ENCODE measurements around the gene SLC35G1.

SLC35G1 gene

GRCh38 chr10:93879273-93879672 lies 14.5 kb upstream of the SLC35G1 start:
- DNase-seq, result no peak

- DNase-seq, result no peak
These were observed 969 bp downstream of the SLC35G1 start for GRCh38 chr10:93894516-93895378.

- DNase-seq, result no peak
These were observed 3.4 kb downstream of the SLC35G1 start for GRCh38 chr10:93897070-93897780.

GRCh38 chr10:93899109-93899508 lies 5.3 kb downstream of the SLC35G1 start:
- no peak for DNase-seq

- no peak for DNase-seq
These were observed 9.3 kb downstream of the SLC35G1 start for GRCh38 chr10:93903051-93903450.

- no peak for DNase-seq
These were observed 11.1 kb downstream of the SLC35G1 start for GRCh38 chr10:93904901-93905300.

GRCh38 chr10:93907059-93907458 lies 13.3 kb downstream of the SLC35G1 start:
- no peak for DNase-seq

GRCh38 chr10:93911866-93912265 lies 18.1 kb downstream of the SLC35G1 start:
- no peak for DNase-seq

- DNase-seq, result no peak
These were observed 18.7 kb downstream of the SLC35G1 start for GRCh38 chr10:93912444-93912843.

- no peak for DNase-seq
These were observed 19.9 kb downstream of the SLC35G1 start for GRCh38 chr10:93913706-93914105.

GRCh38 chr10:93915598-93915997 lies 21.8 kb downstream of the SLC35G1 start:
- DNase-seq, result no peak

- DNase-seq, result no peak
These were observed 22.7 kb downstream of the SLC35G1 start for GRCh38 chr10:93916257-93917063.

GRCh38 chr10:93917064-93917391 lies 23.2 kb downstream of the SLC35G1 start:
- DNase-seq, result no peak

GRCh38 chr10:93917821-93918220 lies 24.0 kb downstream of the SLC35G1 start:
- peak; percentile 9 for DNase-seq

GRCh38 chr10:93921338-93921737 lies 27.6 kb downstream of the SLC35G1 start:
- no peak for DNase-seq

GRCh38 chr10:93926613-93927012 lies 32.8 kb downstream of the SLC35G1 start:
- no peak for DNase-seq

GRCh38 chr10:93938140-93938539 lies 44.4 kb downstream of the SLC35G1 start:
- no peak for DNase-seq

GRCh38 chr10:93940881-93941280 lies 47.1 kb downstream of the SLC35G1 start:
- no peak for DNase-seq

GRCh38 chr10:93941606-93942005 lies 47.8 kb downstream of the SLC35G1 start:
- no peak for DNase-seq

GRCh38 chr10:93945819-93946218 lies 52.0 kb downstream of the SLC35G1 start:
- no peak for DNase-seq

GRCh38 chr10:93947055-93947454 lies 53.3 kb downstream of the SLC35G1 start:
- DNase-seq, result no peak

GRCh38 chr10:93947524-93947923 lies 53.7 kb downstream of the SLC35G1 start:
- no peak for DNase-seq

- DNase-seq, result no peak
These were observed 58.1 kb downstream of the SLC35G1 start for GRCh38 chr10:93951905-93952304.
